HG02973 (cell line): ENCODE results near the gene TIAM1.

Experiments used
- ATAC-seq: cut with Tn5 transposase; IDR thresholded peaks from one replicate; pipeline ENCODE4 v1.9.1; 2021; ENCODE audit warnings: moderate library complexity; ENCODE audit not compliant: unreplicated experiment

TIAM1 gene

GRCh38 chr21:31181082-31181750 lies 162.8 kb downstream of the TIAM1 start:
- no peak for ATAC-seq

- ATAC-seq = no peak
Observed at GRCh38 chr21:31180256-31181081, 163.6 kb downstream of the TIAM1 start.

DNA sequence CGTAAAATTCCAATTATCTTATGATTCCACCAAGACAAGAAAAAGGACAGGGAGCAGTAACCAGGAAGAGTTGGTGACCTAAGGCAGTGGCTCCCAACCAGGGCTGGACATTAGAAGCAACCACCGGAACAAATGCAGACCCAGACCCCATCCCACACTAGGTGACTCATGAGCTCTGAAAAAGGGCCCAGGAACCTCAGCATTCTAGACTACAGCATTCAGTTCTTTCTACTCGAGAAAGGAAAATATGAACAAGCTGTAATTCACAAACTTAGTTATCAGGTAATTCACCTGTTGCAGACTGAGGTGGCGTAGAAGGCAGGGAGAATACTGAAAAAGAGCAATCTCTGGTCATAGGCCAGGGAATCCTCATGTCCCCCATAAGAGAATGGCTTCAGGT lies 167.3 kb downstream of the TIAM1 start:
- ATAC-seq = no peak

GRCh38 chr21:31176080-31176551 lies 167.9 kb downstream of the TIAM1 start:
- no peak for ATAC-seq

DNA sequence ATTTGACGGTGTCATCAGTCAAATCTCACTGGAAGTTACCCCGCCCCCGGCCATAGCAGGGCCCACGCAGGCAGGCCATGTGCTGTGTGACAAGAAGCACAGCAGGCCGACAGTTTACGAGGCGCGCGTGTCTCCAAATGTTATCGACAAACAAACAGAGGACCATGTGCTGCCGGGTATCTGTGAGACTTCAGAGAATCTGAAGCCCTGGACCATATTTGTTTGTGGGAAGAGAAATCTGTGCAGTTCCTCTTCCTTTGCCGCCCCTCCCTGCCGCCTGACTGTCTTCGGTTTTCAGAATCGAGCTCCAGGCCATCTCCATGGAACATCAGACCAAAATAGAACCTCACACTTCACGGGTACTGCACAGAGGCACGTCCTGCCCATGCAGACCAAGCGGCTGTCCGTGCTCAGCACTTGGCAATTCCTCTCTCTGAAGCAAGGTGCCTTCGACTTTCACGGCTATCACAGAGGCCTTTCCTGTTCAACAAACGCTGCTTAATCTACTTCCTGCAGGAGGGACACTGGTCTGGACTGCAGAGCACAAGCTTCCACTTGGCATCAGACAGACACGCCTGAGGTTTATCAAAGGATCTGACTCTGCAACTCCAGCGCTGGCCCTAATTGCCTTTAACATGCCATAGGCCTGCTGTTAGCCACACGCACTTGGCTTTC lies 170.0 kb downstream of the TIAM1 start:
- ATAC-seq = no peak

- no peak for ATAC-seq
Observed at GRCh38 chr21:31172328-31172727, 171.7 kb downstream of the TIAM1 start.

DNA sequence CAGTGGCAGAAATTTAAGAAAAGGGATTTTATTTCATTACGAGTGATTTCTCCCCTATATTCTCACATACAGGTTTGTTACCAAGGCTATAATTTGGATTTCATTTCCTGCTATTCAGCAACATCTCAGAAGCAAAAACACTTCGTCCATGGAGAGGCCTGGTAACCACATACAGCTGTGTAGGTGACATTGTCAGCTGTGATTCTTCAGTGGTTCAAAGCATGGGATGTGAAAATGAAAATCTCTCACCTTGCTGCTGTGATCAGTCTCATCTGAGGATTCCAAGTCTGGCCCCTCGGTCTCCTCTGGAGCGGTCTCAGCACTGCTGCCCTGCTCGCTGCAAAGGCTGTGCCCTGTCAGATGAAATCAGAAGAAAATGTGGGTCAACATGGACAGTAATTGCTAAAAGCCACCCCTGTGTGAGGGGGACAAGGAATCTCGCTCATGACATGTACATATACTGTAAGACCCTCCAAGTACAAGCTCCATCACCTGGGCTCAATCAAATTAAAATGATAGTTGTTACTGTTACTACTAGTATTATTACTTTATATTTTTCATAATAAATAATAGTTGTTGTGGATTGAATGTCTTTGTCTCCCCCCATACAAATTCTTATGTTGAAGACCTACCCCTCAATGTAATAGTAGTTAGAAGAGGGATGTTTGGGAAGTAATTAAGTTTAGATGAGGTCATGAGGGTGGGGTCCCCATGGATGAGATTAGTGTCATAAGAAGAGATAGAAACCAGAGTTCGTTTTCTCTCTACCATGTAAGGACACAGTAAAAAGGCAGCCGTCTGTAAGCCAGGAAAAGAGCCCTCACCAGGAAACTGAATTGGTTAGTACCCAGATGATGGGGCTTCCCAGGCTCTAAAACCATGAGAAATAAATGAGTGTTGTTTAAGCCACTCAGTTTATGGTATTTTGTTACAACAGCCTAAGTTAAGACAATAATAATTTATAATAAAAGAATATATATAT lies 179.1 kb downstream of the TIAM1 start:
- no peak for ATAC-seq

GRCh38 chr21:31162827-31163226 lies 181.2 kb downstream of the TIAM1 start:
- no peak for ATAC-seq

- ATAC-seq = no peak
Observed at GRCh38 chr21:31162079-31162699, 181.9 kb downstream of the TIAM1 start.

- no peak for ATAC-seq
Observed at GRCh38 chr21:31161157-31161556, 182.9 kb downstream of the TIAM1 start.

GRCh38 chr21:31159808-31160207 lies 184.3 kb downstream of the TIAM1 start:
- ATAC-seq = no peak

GRCh38 chr21:31158789-31159581 lies 185.1 kb downstream of the TIAM1 start:
- ATAC-seq = no peak

- ATAC-seq = no peak
Observed at GRCh38 chr21:31157756-31158155, 186.3 kb downstream of the TIAM1 start.

DNA sequence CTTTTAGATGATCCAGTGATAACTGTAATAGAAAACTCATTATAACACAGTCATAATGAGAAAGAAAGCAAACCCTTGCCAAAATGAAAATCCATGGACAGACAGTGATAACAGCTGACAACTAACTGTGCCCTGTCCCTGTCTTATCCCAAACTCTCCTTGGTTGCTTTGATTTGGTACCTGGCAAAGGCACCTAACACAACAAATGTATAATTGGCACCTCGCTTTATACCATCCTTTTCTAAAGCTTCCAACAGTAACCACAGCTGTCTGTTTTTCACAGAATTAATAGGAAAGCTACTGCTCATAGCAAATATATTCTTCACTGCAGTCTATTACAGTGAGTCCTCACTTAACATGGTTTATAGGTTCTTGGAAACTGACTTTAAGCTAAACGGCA lies 187.4 kb downstream of the TIAM1 start:
- ATAC-seq = no peak

GRCh38 chr21:31156169-31156568 lies 187.9 kb downstream of the TIAM1 start:
- ATAC-seq = no peak

- no peak for ATAC-seq
Observed at GRCh38 chr21:31151156-31152045, 192.7 kb downstream of the TIAM1 start.

GRCh38 chr21:31145274-31145673 lies 198.8 kb downstream of the TIAM1 start:
- ATAC-seq = no peak

GRCh38 chr21:31143036-31143435 lies 201.0 kb downstream of the TIAM1 start:
- no peak for ATAC-seq
